Measurements from ENCODE around the gene LMNTD1.

The LMNTD1 gene

DNA sequence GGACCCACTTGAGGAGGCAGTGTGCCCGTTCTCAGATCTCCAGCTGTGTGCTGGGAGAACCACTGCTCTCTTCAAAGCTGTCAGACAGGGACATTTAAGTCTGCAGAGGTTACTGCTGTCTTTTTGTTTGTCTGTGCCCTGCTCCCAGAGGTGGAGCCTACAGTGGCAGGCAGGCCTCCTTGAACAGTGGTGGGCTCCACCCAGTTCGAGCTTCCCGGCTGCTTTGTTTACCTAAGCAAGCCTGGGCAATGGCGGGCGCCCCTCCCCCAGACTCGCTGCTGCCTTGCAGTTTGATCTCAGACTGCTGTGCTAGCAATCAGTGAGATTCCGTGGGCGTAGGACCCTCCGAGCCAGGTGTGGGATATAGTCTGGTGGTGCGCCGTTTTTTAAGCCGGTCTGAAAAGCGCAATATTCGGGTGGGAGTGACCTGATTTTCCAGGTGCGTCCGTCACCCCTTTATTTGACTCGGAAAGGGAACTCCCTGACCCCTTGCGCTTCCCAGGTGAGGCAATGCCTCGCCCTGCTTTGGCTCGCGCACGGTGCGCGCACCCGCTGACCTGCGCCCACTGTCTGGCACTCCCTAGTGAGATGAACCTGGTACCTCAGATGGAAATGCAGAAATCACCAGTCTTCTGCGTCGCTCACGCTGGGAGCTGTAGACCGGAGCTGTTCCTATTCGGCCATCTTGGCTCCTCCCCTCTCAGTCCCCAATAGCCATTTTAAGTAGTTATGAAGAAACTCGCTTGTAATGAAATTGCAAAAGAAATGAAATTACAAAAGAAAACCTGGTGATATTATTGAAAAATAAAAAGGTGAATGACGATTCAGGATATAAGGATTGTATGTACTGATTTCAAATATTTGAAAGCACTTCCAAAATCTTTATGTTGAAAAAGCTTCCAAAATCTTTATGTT lies 63.9 kb downstream of the LMNTD1 start:
- DNase-seq = peak; percentile 38 to 61

DNA sequence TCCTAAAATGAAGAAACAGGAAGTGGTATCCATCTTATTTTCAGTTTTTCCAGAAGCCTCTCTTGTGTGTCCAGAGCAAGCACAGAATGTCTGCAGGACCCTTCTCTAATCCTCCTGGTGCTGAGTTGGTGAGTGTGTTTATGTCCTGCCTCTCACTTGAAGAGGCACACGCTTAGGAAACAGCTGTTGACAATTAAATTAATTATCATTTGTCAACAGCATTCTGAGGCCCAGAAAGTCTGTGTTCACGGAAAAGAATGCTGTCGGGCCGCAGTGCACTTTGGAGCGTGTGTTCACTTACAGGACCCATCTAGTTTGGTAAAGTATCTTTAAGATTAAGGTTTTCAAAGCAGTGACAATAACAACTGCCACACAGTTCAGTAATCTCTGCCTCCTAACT lies 70.5 kb downstream of the LMNTD1 start:
- DNase-seq = no peak

DNA sequence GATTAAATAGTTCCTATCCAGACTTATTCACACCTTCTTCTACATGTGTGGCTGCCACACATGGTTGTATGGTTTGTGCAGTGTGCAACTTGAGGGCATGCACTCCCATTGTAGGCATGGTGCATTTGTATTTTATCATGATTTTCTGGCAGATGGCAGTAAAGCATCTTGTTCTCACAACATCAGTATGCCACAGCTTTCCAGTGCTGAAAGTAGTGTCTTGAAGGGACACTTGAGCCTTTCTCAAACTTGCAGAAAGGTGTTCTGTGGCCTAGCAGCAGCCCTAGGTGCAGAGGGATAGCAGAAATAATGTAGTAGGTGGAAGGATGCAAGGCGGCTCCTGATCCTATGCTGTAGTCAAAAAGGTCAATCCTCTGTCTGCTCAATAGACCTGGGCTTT lies 72.9 kb downstream of the LMNTD1 start:
- no peak for DNase-seq

DNA sequence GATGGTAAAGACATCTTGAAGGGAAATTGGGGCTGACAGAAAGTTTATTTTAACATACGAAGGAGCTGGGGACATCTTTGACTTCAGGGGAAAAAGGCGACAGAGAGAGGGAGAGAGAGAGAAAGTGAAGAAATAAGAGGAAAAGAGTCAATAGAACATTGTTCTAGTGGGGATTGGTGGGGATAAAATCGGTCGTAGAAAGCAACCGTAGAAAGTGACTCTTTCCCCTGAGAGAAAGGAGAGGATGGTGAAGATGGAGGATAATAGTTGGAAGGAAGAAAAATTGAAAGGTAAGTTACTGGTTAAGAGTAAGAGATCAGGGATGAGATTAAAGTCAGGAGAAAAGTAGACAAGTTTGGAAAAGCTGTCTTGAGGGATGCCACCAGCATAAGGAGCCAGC lies 75.9 kb downstream of the LMNTD1 start:
- DNase-seq = no peak

DNA sequence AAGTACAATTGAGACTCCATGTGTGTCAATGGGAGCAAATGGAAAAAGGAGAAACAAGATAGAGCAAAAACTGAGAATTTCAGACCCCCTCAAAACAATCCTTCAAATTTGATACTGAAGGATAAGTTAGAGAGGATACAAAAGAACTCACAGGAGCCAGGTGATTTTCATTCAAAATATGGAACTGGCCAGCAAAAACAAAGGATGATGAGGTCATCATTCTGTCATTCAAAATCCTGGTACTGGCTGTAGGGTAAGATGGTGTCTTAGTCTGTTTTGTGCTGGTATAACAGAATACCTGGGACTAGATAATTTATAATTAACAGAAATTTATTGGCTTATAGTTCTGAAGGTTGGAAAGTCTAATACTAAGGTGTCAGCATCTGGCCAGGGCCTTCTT lies 80.6 kb downstream of the LMNTD1 start:
- no peak for DNase-seq

DNA sequence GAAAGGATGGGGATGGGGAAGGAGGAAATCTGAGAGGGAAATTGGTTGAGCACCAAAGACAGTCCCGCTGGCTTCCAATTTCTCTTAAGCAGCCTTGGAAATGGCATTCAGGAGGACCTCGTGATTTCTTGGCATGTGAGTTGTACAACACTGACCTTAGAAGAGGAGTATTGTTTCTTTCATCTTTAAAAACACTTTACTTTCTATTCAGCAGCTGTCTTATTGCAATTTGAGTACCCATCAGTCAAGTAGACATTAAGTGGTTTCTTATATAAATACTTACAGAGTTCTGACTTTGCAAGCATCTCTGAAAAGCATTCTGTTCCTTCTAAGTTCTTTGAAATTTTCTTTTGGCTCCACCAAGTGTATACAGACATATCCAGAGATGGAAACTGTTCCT lies 83.2 kb downstream of the LMNTD1 start:
- DNase-seq = no peak

DNA sequence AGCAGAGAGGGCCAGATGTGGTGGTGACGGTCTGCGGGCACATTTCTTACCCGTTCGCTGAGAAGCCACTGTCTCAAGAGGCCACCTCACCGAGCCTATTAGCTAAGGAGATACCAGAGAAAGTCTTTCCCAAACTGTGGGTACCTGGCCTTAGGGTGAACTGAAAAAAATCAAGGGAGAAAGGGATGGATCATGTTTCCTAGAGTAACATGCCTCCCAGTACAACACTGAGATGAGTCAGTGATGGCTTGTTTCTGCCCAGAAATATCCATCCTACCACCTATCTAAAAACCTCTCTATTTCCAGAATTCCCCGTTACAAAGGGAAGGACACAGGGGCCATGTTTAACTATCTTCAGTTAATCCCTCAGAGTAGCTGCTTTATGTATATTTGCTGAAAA lies 83.7 kb downstream of the LMNTD1 start:
- DNase-seq = no peak

DNA sequence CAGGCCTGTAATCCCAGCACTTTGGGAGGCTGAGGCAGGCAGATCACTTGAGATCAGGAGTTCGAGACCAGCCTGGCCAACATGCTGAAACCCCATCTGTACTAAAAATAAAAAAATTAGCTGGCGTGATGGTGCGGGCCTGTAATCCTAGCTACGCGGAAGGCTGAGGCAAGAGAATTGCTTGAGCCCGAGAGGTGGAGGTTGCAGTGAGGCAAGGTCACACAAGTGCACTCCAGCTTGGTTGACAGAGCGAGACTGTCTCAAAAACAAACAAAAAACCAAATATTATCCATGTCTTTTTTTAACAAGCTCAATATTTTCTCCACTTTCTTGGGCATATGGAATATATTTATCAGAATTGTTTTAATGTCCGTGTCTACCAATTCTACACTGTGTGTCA lies 89.6 kb downstream of the LMNTD1 start:
- DNase-seq = no peak

DNA sequence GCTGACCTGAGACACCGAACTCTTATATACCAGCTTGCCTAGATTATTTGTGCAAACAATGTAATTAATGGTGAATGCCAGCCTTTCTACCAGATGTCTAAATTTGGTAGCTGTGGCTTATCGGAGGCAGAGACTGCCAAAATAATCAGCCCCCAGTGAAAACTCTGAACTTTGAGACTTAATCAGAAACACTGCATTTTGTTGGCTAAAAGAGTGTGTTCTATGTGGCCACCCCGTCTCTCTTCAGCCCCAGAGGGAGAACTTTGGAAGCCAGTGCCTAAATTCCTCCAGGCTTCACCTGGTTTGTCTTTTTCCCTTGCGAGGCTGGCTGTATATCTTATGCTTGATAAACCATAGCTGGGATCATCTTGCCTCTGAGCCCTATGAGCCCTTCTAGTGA lies 90.1 kb downstream of the LMNTD1 start:
- DNase-seq = no peak

DNA sequence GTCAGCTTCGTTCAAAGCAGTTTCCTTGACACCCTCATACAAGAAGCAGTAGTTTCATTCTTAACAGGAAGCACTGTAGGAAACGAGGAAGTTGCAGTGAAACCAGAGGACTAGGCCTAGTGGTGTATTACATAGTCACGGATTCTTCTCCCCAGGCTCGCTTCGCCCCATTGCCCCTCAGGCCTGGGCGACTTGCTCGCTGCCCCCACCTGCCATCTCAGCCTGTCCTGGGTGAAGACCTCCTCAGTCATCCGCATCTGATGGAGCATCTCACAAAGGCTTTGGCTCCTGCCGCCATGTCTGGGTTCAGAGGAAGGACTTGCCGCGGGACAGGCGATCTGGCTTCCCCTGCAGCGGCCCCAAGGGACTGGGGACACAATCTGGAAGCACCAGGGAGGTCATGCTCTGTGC lies 93.5 kb downstream of the LMNTD1 start:
- DNase-seq = no peak

DNA sequence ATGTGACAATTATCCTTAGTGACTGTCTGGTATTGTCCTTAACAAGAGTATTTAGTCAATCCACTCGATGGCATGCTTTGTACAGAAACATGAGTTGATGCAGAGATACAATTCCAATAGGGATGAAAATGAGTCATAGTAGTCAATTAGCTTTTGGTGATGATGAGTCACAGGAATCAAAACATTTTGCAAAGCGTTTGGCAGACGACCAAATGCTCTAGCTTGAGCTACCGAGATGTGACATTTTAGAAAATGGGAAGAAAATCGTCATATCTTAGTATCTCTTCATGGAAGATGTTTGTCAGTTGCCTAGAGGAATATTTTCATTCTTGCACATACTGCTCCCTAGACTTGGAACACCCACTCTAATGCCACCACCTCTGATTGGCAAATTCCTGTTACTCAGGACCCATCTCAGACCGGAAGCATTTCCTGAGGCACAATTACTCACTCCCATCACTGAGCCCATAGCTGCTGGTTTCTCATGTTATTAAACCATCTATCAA lies 95.0 kb downstream of the LMNTD1 start:
- DNase-seq = no peak

DNA sequence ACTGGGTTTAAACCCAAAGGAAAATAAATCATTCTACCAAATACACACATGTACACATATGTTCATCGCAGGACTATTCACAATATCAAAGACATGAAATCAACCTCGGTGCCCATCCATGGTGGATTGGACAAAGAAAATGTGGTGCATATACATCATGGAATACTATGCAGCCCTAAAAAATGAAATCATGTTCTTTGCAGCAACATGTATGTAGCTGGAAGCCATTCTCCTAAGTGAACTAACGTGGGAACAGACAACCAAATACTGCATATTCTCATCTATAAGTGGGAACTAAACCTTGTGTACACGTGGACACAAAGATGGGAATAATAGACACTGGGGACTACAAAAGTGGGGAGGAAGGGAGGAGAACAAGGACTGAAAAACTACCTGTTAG lies 96.6 kb downstream of the LMNTD1 start:
- no peak for DNase-seq

DNA sequence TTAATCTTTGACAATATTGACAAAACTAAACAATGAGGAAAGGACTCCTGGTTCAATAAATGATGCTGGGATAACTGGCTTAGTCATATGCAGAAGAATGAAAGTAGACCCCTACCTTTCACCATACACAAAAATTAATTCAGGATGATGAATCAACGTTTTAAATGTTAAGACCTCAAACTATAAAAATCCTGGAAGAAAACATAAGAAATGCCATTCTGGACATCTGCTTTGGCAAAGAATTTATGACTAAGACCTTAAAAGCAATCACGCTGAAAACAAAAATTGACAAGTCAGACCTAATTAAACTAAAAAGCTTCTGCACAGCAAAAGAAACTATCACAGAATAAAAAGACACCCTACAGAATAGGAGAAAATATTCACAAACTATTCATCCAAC lies 97.4 kb downstream of the LMNTD1 start:
- DNase-seq = no peak

DNA sequence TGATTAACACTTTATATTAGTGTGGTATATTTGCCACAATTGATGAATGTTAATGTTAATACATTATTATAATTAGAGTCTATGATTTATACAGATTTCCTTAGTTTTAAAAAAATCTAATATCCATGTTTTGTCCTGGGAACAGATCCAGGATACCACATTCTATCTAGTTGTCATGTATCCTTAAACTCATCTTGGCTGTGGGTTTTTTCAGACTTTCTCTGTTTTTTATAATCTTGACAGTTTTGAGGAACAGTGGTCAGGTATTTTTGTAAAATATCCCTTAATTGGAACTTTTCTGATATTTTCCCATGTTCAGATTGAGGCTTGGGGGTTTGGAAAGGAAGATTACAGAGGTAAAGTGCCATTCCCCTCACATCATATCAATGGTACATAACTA lies 104.1 kb downstream of the LMNTD1 start:
- DNase-seq = no peak

DNA sequence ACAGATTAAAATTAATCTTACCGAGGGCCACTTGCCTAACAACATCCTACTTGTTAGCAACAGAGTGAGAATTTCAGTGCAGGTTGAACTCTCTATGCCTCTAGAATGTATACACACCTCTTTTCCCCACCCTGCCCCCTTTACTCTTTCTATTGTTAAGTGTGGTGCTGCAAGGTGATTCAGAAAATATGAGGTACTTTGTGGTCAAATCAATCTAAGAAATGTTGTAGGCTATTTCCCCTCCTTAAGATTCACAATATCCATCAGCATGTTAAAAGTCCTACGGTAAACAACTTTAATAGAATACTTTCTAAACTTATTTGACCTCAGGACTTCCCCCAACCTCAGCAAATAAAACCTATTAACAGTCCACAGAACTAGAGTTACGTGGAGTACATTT lies 106.0 kb downstream of the LMNTD1 start:
- DNase-seq = no peak

DNA sequence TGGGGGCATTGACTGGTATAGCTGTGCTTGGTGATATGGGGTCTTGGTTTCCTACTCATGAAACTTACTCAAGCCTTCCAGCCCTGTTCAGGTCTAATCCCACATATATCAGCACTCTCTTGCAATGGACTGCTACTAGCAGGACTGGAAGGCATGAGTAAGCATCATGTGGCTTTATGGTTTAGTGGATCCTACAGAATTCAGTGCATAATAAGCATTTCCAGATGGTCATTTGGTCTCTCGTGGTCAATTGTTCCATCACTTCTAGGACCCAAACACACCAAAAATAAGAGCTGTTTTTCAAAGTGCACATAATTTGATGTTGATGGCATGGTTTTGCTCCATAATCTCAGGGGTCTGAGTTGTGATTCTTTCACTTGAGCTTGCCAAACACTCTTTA lies 114.4 kb downstream of the LMNTD1 start:
- no peak for DNase-seq

DNA sequence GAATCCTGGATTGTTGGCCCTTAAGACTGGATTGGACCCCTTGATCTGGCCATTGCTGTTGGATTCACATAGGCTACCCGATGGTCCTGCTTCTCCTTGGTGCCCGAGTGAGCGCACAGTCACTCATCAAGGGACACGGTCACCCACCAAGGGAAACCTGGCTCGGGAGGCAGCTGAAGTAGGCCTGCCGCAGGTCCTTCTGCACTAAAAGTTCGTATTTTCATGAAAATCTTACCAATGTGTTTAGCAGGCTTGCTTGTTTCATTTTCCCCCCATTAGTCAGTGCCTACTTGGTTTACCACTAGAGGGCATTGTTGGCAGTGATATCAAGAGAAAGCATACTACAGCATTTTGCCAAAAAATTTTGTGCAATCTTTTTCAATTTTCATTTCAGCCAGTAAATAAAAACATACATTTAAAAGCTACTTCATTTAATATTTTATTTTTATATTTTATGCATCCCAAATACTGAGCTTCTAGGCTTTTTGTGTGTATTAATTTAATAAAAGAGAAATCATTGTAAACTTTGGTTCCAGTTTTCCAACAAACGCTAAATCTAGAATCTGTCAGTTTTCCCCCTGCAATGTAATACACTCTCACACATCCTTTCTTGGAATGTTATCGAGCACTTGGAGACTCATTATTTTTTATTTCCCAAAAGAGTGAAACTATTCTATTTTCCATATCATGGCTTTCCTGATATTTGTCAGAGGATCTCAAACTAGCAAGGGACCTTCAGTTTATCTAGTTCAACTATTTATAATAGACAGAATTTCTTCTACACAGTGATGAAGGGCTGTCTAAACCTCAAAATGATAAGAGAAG lies 116.7 kb downstream of the LMNTD1 start:
- peak; percentile 29 to 69 for DNase-seq

DNA sequence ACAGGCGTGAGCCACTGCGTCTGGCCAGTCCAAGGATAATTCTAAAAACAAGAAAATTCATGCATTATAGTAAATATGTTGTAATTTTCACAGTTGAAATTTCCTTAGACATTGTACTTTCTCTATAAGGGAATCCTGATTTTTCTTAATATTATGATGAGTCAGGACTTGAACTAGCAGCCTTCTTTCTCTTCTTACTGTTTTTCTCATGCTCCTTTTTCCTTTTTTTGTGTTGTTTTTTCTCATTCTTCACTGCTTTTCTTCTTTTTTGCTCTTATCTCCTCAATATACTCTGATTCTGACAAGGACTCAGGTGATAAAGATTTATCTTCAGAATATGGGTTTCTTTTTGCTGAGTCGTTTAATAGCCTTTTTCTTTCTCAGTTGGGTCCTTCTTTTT lies 117.7 kb downstream of the LMNTD1 start:
- DNase-seq = no peak

DNA sequence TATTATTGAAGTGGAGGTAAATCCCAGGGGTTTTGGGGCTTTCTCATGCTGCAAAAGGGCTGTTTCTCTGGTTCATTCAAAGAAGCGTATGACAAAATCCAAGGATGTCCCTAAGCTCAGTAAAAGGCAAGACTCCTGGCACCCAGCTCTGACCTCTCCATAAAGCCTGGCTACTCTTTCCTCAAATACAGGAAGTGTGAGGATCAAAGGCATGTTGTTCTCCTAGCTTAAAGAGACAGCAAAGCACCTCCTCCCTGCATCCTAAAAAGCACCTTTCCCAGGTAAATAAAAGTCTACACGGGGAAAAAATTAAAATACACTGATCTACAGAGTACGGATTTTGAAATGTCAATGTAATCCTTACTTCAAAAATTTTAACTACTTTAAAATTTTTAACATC lies 118.6 kb downstream of the LMNTD1 start:
- no peak for DNase-seq

DNA sequence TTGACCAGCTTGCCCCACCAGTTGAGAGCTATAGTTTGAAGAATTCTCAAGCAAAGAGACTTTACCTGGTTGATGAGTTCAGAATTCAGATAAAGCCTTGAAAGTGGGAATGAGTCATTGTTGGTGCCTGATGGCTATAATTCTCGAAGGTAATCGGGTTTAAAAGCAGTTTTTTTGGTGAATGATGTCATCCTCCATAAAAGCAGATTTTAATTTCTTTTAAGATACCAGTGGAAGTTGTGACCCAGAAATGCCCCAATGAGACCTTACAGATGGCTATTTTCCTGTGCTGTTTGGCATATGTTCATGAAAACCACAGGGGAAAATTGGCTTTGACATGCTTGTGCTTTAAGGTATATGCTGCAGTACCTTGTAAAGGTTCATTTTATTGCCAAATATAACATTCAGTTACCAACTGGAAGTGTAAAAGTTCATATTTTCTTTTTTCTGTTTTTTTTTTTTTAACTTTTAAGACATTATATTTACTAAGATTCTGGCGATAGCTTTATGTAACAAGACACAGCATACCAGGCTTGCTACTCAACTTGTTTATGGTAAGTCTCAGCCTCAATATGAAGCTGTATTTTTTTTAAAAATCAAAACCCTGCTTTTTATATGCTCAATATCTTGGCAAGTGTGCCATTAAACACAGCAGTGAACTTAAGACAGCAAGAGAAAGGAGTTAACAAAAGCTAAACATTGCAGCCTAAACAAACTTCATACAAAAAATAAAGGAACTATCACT lies 119.3 kb downstream of the LMNTD1 start:
- no peak for DNase-seq

DNA sequence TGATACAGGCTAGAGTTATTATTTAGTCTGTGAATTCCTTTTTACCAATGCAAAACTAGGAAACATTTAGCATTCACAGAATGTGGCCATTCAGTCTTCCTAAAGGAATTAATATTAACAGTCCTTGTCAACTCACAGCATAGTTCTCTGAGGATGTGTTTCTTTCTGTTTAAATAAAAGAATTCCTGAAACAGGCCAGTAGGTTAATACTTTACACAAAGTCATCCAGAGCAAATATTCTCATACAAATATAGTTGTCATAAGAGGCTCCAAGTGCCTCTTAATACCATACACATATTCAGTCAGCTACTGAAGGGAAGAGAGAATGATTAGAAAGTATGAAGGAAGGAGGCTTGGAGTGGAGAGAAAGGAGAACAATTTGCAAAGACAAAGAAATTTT lies 120.1 kb downstream of the LMNTD1 start:
- DNase-seq = no peak

DNA sequence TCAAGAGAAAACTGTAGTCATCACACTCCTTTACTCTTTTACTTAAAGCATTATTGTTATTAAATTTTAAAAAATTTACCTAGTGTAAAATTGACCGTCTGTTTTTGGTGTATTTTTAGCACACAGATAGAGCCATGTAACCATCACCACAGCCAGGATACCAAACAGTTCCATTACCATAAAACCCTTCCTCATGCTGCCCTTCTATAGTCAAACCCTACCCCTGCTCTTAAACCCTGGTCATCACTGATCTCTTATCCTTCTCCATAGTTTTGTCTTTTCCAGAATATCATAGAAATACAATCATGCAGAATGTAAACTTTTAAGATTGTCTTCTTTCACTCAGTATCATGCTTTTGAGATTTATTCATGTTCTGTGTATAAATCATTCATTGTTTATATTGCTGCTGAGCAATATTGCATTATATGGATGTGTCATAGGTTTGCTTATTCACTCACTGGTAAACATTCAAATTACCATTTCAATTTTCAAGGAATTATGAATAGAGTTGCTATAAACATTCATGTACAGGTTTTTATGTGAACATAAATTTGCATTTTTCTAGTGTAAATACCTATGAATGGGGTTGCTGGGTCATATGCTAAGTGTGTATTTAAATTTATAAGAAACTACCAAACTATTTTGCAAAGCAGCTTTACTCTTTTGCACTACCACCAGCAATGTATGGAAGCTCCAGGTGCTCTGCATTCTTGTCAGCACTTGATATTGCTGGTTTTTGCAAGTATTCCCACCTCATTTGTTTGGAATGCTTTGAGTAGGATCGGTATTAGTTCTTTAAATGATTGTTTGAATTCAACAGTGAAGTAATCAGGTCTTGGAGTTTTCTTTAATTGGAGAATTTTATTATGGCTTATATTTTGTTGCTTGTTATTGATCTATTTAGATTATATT lies 125.5 kb downstream of the LMNTD1 start:
- DNase-seq = peak; percentile 60 to 64
